PC-9 (cell line): ENCODE data around the gene SHANK2. TPM values are rescaled to one million over a fixed set of nuclear protein-coding genes. Genes with fewer than 3 reads are reported as not detected.

Source experiments
- BruUV-seq: library from RNA; stranded (reverse); fragments of 400-500 nt; replicated peaks from 2 replicates; lab custom pipeline; 2021; lab: Mats Ljungman, UMichigan
- CTCF ChIA-PET: fragments of 300-600 bp; sonication (Branson Sonifier 250); formaldehyde crosslinking; loops from one replicate; lab custom pipeline; 2022; ENCODE audit warnings: antibody characterized with exemption; lab: Charles Lee
- POLR2A ChIA-PET: fragments of 300-600 bp; sonication (Branson Sonifier 250); formaldehyde crosslinking; loops from one replicate; lab custom pipeline; 2022; ENCODE audit warnings: antibody characterized with exemption; ENCODE audit not compliant: unreplicated experiment; lab: Charles Lee
- DNase-seq, 2 experiments: peaks; one replicate each; pipeline versions ENCODE4 v3.0.0 to v3.0.0-alpha.2; 2015 to 2022; ENCODE audit warnings: mixed read lengths in 1 of 2
- H2AFZ ChIP-seq: fragments of 200-600 bp; sonication (generic); 2 replicates; pipeline ENCODE4 v1.8.1; 2017; ENCODE audit warnings: antibody characterized with exemption
- H3F3A ChIP-seq: fragments of 200-600 bp; sonication (generic); 2 replicates; pipeline ENCODE4 v1.8.1; 2017; ENCODE audit warnings: antibody characterized with exemption, mild to moderate bottlenecking, low read depth; ENCODE audit not compliant: insufficient read depth
- H3K27ac ChIP-seq: fragments of 200-600 bp; sonication (generic); 2 replicates; pipeline ENCODE4 v1.6.1; 2016; ENCODE audit warnings: mixed run types
- H3K27me3 ChIP-seq: fragments of 200-600 bp; sonication (generic); 2 replicates; pipeline ENCODE4 v1.6.1; 2016; ENCODE audit warnings: low read depth, mixed run types; ENCODE audit not compliant: insufficient read depth
- H3K36me3 ChIP-seq: fragments of 200-600 bp; sonication (generic); 2 replicates; pipeline ENCODE4 v1.6.1; 2016; ENCODE audit warnings: low read depth, mixed run types
- H3K4me1 ChIP-seq: fragments of 200-600 bp; sonication (generic); replicated peaks from 2 replicates; pipeline ENCODE4 v1.6.1; 2016; ENCODE audit warnings: mixed run types; ENCODE audit not compliant: insufficient read depth
- H3K4me2 ChIP-seq: fragments of 200-600 bp; sonication (generic); 2 replicates; pipeline ENCODE4 v1.6.1; 2017; ENCODE audit warnings: mixed run types
- H3K4me3 ChIP-seq: fragments of 200-600 bp; sonication (generic); 2 replicates; pipeline ENCODE4 v1.6.1; 2016; ENCODE audit warnings: mixed run types
- H3K79me2 ChIP-seq: fragments of 200-600 bp; sonication (generic); 2 replicates; pipeline ENCODE4 v1.6.1; 2017; ENCODE audit warnings: low read depth, mixed run types
- H3K9me2 ChIP-seq: fragments of 200-600 bp; sonication (generic); 2 replicates; pipeline ENCODE4 v1.8.1; 2017; ENCODE audit warnings: mild to moderate bottlenecking; ENCODE audit not compliant: insufficient read depth
- H3K9me3 ChIP-seq: fragments of 200-600 bp; sonication (generic); 2 replicates; pipeline ENCODE4 v1.8.1; 2016; ENCODE audit warnings: low read depth; ENCODE audit not compliant: insufficient read depth
- H4K20me1 ChIP-seq: fragments of 200-600 bp; sonication (generic); 2 replicates; pipeline ENCODE4 v1.8.1; 2017; ENCODE audit not compliant: insufficient read depth
- EZH2 ChIP-seq: fragments of 200-600 bp; sonication (generic); IDR thresholded peaks from 2 replicates; pipeline ENCODE4 v1.8.0; 2017; ENCODE audit warnings: antibody characterized with exemption, low read depth
- intact Hi-C: fragments of 100-400 bp; cut with micrococcal nuclease; formaldehyde crosslinking; loops from one replicate; pipeline ENCODE4 v1.10.0; 2022; ENCODE audit not compliant: unreplicated experiment
- total RNA-seq: library from RNA; stranded (reverse); gene quantifications from 2 replicates; pipeline ENCODE4 v1.2.3, GENCODE V29; 2021
- TF ChIP-seq, protein P1 (sequence below): fragments of 200-600 bp; sonication (generic); conservative IDR thresholded peaks from 2 replicates; pipeline ENCODE4 v1.6.1; 2017; ENCODE audit warnings: mixed run types, antibody characterized with exemption, mild to moderate bottlenecking, moderate library complexity

The SHANK2 gene
- total RNA-seq, 1 experiment from 2014 or later: 50.5 TPM

- BruUV-seq: no TSS peak
Measured at GRCh38 chr11:71248656-71249055, 3.7 kb downstream of the SHANK2 start.

DNA sequence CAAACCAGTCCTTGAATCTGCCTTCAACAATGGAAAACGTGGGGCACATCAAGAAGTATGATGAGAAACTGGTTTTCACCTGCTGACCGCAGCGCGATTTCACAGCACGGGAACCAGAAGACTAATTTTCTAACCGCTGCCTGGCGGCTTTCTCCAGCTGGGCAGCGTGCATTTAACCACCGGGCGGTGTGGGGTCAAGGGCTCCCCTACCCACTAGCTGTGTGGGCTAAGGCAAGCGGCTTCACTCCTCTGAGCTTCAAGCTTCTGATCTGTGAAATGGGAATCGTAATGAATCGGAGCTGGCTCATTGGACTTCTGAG is 4.2 kb downstream of the SHANK2 start:
- Histone ChIP-seq H3K9me2 (no peaks in the 10 kb centered on the region), H4K20me1 (peaks cover 19% of the 10 kb centered on the region), H2AFZ (no peak overlapping the region), H3K9me3 (no peaks in the 10 kb centered on the region), H3F3A (peaks cover 12% of the 10 kb centered on the region), H3K36me3 (no peaks in the 10 kb centered on the region), H3K4me1 (peaks cover 22% of the 10 kb centered on the region), H3K79me2 (peaks cover 64% of the 10 kb centered on the region), H3K27me3 (no peaks in the 10 kb centered on the region), H3K27ac (no peak overlapping the region), H3K4me2 (no peak overlapping the region), H3K4me3 (no peak overlapping the region)
- no peak for TF ChIP-seq EZH2
- TF ChIP-seq, protein P1, sequence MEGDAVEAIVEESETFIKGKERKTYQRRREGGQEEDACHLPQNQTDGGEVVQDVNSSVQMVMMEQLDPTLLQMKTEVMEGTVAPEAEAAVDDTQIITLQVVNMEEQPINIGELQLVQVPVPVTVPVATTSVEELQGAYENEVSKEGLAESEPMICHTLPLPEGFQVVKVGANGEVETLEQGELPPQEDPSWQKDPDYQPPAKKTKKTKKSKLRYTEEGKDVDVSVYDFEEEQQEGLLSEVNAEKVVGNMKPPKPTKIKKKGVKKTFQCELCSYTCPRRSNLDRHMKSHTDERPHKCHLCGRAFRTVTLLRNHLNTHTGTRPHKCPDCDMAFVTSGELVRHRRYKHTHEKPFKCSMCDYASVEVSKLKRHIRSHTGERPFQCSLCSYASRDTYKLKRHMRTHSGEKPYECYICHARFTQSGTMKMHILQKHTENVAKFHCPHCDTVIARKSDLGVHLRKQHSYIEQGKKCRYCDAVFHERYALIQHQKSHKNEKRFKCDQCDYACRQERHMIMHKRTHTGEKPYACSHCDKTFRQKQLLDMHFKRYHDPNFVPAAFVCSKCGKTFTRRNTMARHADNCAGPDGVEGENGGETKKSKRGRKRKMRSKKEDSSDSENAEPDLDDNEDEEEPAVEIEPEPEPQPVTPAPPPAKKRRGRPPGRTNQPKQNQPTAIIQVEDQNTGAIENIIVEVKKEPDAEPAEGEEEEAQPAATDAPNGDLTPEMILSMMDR: no peak
- BruUV-seq: no TSS peak
- ChIA-PET CTCF (no interaction called here), POLR2A (no interaction called here)
- intact Hi-C loops: no loop called here
- DNase-seq: no peak

More at GRCh38 chr11:71248656-71249055, 3.7 kb downstream of the SHANK2 start:
- Histone ChIP-seq H4K20me1 (peaks cover 19% of the 10 kb centered on the region), H2AFZ (no peak overlapping the region), H3K4me1 (peaks cover 27% of the 10 kb centered on the region), H3K4me3 (no peak overlapping the region), H3K4me2 (0 out of 2 replicates have a peak overlapping the region, but pooled peaks have one; percentile 20), H3K9me3 (no peaks in the 10 kb centered on the region), H3K27ac (no peak overlapping the region), H3K36me3 (no peaks in the 10 kb centered on the region), H3K79me2 (peaks cover 61% of the 10 kb centered on the region), H3K27me3 (no peaks in the 10 kb centered on the region), H3K9me2 (no peaks in the 10 kb centered on the region), H3F3A (peaks cover 16% of the 10 kb centered on the region)
- ChIA-PET POLR2A (no interaction called here), CTCF (no interaction called here)
- DNase-seq: no peak
- intact Hi-C loops: no loop called here
- TF ChIP-seq, protein P1: no peak
- TF ChIP-seq EZH2: no peak

- ChIA-PET POLR2A (no interaction called here), CTCF (no interaction called here)
- Histone ChIP-seq H3K9me3 (no peaks in the 10 kb centered on the region), H3K36me3 (no peaks in the 10 kb centered on the region), H3K27ac (no peak overlapping the region), H3K4me3 (no peak overlapping the region), H4K20me1 (peaks cover 19% of the 10 kb centered on the region), H3K79me2 (peaks cover 70% of the 10 kb centered on the region), H3K9me2 (no peaks in the 10 kb centered on the region), H3K4me2 (no peak overlapping the region), H3F3A (peaks cover 11% of the 10 kb centered on the region), H2AFZ (no peak overlapping the region), H3K27me3 (no peaks in the 10 kb centered on the region), H3K4me1 (peaks cover 21% of the 10 kb centered on the region)
- no TSS peak for BruUV-seq
- DNase-seq: no peak
- TF ChIP-seq, protein P1: no peak
- no peak for TF ChIP-seq EZH2
- intact Hi-C loops: no loop called here
Measured at GRCh38 chr11:71247551-71248250, 4.7 kb downstream of the SHANK2 start.
